ENCODE data around the gene CC2D1B.

GRCh38 chr1:52328615-52329014, 37.4 kb downstream of the CC2D1B start:
- TF ChIP-seq POLR2A (IDR thresholded peaks at IDR 0.05): no peak
- TF ChIP-seq, protein P1, sequence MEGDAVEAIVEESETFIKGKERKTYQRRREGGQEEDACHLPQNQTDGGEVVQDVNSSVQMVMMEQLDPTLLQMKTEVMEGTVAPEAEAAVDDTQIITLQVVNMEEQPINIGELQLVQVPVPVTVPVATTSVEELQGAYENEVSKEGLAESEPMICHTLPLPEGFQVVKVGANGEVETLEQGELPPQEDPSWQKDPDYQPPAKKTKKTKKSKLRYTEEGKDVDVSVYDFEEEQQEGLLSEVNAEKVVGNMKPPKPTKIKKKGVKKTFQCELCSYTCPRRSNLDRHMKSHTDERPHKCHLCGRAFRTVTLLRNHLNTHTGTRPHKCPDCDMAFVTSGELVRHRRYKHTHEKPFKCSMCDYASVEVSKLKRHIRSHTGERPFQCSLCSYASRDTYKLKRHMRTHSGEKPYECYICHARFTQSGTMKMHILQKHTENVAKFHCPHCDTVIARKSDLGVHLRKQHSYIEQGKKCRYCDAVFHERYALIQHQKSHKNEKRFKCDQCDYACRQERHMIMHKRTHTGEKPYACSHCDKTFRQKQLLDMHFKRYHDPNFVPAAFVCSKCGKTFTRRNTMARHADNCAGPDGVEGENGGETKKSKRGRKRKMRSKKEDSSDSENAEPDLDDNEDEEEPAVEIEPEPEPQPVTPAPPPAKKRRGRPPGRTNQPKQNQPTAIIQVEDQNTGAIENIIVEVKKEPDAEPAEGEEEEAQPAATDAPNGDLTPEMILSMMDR (IDR thresholded peaks at IDR 0.05): no peak

Measured in vagina (tissue), 2 donors.